Esophagus squamous epithelium (tissue), 5 donors: Measurements from ENCODE around the gene RELN. TPM values are rescaled to one million over a fixed set of nuclear protein-coding genes. Genes with fewer than 3 reads are reported as not detected.

Experiments
- DNase-seq: peaks from one replicate; lab custom pipeline; 2025; lab: John Stamatoyannopoulos, UW
- H3K27ac ChIP-seq, 4 donors: fragments of 200-600 bp; sonication (generic); one replicate each; pipeline ENCODE4 v1.5.1; 2016 to 2019; ENCODE audit warnings: mild to moderate bottlenecking in 1 of 4
- H3K27me3 ChIP-seq, 4 donors: fragments of 200-600 bp; sonication (generic); 1 replicate in 3 of 4; 2 replicates in 1 of 4; pipeline versions ENCODE4 v1.5.1 to v1.6.0; 2017 to 2021; ENCODE audit warnings: antibody characterized with exemption in 1 of 4
- H3K36me3 ChIP-seq, 3 donors: fragments of 200-600 bp; sonication (generic); one replicate each; pipeline ENCODE4 v1.5.1; 2016 to 2019
- H3K4me1 ChIP-seq, 3 donors: fragments of 200-600 bp; sonication (generic); one replicate each; pipeline ENCODE4 v1.5.1; 2017 to 2019
- H3K4me3 ChIP-seq, 4 donors: fragments of 200-600 bp; sonication (generic); 1 replicate in 3 of 4; 2 replicates in 1 of 4; pipeline ENCODE4 v1.5.1; 2016 to 2019; ENCODE audit warnings: mild to moderate bottlenecking in 2 of 4, moderate library complexity in 1 of 4
- H3K9me3 ChIP-seq, 3 donors: fragments of 200-600 bp; sonication (generic); one replicate each; pipeline ENCODE4 v1.5.1; 2016 to 2019
- CTCF ChIP-seq, 6 experiments: fragments of 450-650 bp in 4 of 6; fragments of 200-600 bp in 2 of 6; sonication (generic) in 2 of 6; IDR thresholded peaks; one replicate each; pipeline ENCODE4 v1.5.1; 2016 to 2019; ENCODE audit warnings: antibody characterized with exemption in 6 of 6, mild to moderate bottlenecking in 4 of 6, moderate library complexity in 4 of 6
- POLR2A ChIP-seq, 4 donors: fragments of 450-650 bp; IDR thresholded peaks; one replicate each; pipeline ENCODE4 v1.6.1; 2017; ENCODE audit warnings: antibody characterized with exemption in 4 of 4, mild to moderate bottlenecking in 4 of 4, moderate library complexity in 3 of 4
- WGBS, 2 donors: methylation state at CpG; one replicate each; pipeline ENCODE4 v1.1.5; 2018; 5-methylcytosine and 5-hydroxymethylcytosine counted together
- intact Hi-C: fragments of 100-400 bp; cut with DNase I; formaldehyde crosslinking; loops from one replicate; pipeline ENCODE4 v1.15.0; 2022
- total RNA-seq, 4 donors: library from RNA; depleted of rRNA; stranded (reverse); fragments of >200 nt; gene quantifications; one replicate each; pipeline ENCODE4 v1.1.0, GENCODE V29; 2016
- donor health status: DM: yes; HTN: yes; CAD: no.

RELN gene
- total RNA-seq, 4 donors from 2014 or later: 0.68 to 6.5 (median 1.00) TPM

GRCh38 chr7:103727982-103728610 lies 261.4 kb downstream of the RELN start:
- 69 to 80% methylated on average over 8 of the region's 8 CpGs for WGBS, 2 donors
- Histone ChIP-seq H3K27me3 (no peaks in the 10 kb centered on the region), H3K4me1 (no peaks in the 10 kb centered on the region), H3K36me3 (no peaks in the 10 kb centered on the region), H3K4me3 (no peak overlapping the region), H3K27ac (no peak overlapping the region), H3K9me3 (no peaks in the 10 kb centered on the region)
- intact Hi-C loops: no loop called here
- TF ChIP-seq CTCF (IDR thresholded peaks at IDR 0.05): no peak
- no peak for TF ChIP-seq POLR2A (IDR thresholded peaks at IDR 0.05)
- DNase-seq: no peak

GRCh38 chr7:103719070-103719469 lies 270.4 kb downstream of the RELN start:
- WGBS, 2 donors: 73 to 86% methylated on average over 2 of the region's 2 CpGs

GRCh38 chr7:103718482-103719061 lies 270.9 kb downstream of the RELN start:
- H3K36me3 ChIP-seq: no peaks in the 10 kb centered on the region

More at GRCh38 chr7:103719070-103719469, 270.4 kb downstream of the RELN start:
- no peaks in the 10 kb centered on the region for H3K9me3 ChIP-seq
- no peaks in the 10 kb centered on the region for H3K36me3 ChIP-seq
- no peak overlapping the region for H3K4me3 ChIP-seq
- intact Hi-C loops: no loop called here
- no peak for DNase-seq
- TF ChIP-seq CTCF (IDR thresholded peaks at IDR 0.05) (no peak), POLR2A (IDR thresholded peaks at IDR 0.05) (no peak)
- H3K27me3 ChIP-seq: no peaks in the 10 kb centered on the region
- no peak overlapping the region for H3K27ac ChIP-seq
- H3K4me1 ChIP-seq: no peaks in the 10 kb centered on the region

GRCh38 chr7:103717574-103717973 lies 271.9 kb downstream of the RELN start:
- no peak overlapping the region for H3K4me3 ChIP-seq
- no peak for DNase-seq
- intact Hi-C loops: no loop called here
- WGBS, 2 donors: 59 to 61% methylated on average over 3 of the region's 3 CpGs
- no peaks in the 10 kb centered on the region for H3K27me3 ChIP-seq
- no peaks in the 10 kb centered on the region for H3K4me1 ChIP-seq
- no peaks in the 10 kb centered on the region for H3K36me3 ChIP-seq
- H3K9me3 ChIP-seq: no peaks in the 10 kb centered on the region
- no peak overlapping the region for H3K27ac ChIP-seq
- TF ChIP-seq CTCF (IDR thresholded peaks at IDR 0.05) (no peak), POLR2A (IDR thresholded peaks at IDR 0.05) (no peak)

More at GRCh38 chr7:103718482-103719061, 270.9 kb downstream of the RELN start:
- H3K27me3 ChIP-seq: no peaks in the 10 kb centered on the region
- intact Hi-C loops: no loop called here
- no peaks in the 10 kb centered on the region for H3K4me1 ChIP-seq
- DNase-seq: no peak
- H3K9me3 ChIP-seq: no peaks in the 10 kb centered on the region
- no peak overlapping the region for H3K4me3 ChIP-seq
- TF ChIP-seq CTCF (IDR thresholded peaks at IDR 0.05) (no peak), POLR2A (IDR thresholded peaks at IDR 0.05) (no peak)
- H3K27ac ChIP-seq: no peak overlapping the region

GRCh38 chr7:103715376-103716120 lies 273.9 kb downstream of the RELN start:
- 73 to 78% methylated on average over 4 of the region's 4 CpGs for WGBS, 2 donors
- H3K27me3 ChIP-seq: no peaks in the 10 kb centered on the region
- H3K27ac ChIP-seq: no peak overlapping the region
- H3K4me3 ChIP-seq: no peak overlapping the region
- intact Hi-C loops: no loop called here
- TF ChIP-seq CTCF (IDR thresholded peaks at IDR 0.05) (no peak), POLR2A (IDR thresholded peaks at IDR 0.05) (no peak)
- no peaks in the 10 kb centered on the region for H3K4me1 ChIP-seq
- no peaks in the 10 kb centered on the region for H3K36me3 ChIP-seq
- H3K9me3 ChIP-seq: no peaks in the 10 kb centered on the region
- no peak for DNase-seq
